K562 (cell line): ENCODE measurements around the gene WFDC1.

ENCODE experiments used
- ARID4B ChIP-seq: sonication (generic); formaldehyde crosslinking; IDR thresholded peaks from 2 replicates; pipeline ENCODE4 v1.8.0; 2022; ENCODE audit warnings: mild to moderate bottlenecking, missing genetic modification reagents
- ATF7 ChIP-seq: fragments of 450-650 bp; IDR thresholded peaks from 2 replicates; pipeline ENCODE4 v1.7.1; 2014; ENCODE audit warnings: mild to moderate bottlenecking, moderate library complexity
- CTCF ChIP-seq, 3 experiments: IDR thresholded peaks in 2 of 3; conservative IDR thresholded peaks in 1 of 3; 2 replicates each; pipeline ENCODE4 v1.5.1; 2011 to 2012; ENCODE audit warnings: low read length in 3 of 3, mild to moderate bottlenecking in 3 of 3, control low read depth in 2 of 3, improper control_type of control experiment in 1 of 3, inconsistent platforms in 1 of 3, low read depth in 1 of 3, mixed read lengths in 1 of 3, moderate library complexity in 1 of 3; ENCODE audit not compliant: insufficient read depth in 2 of 3
- E2F4 ChIP-seq: sonication (generic); formaldehyde crosslinking; IDR thresholded peaks from 2 replicates; pipeline ENCODE4 v1.8.0; 2022; ENCODE audit warnings: mild to moderate bottlenecking, low read depth, missing genetic modification reagents
- EZH2 ChIP-seq: IDR thresholded peaks from 2 replicates; pipeline ENCODE4 v1.6.1; 2012; ENCODE audit warnings: low read depth, mild to moderate bottlenecking, inconsistent platforms, low read length, borderline replicate concordance
- FOSL1 ChIP-seq: fragments of 200-800 bp; sonication (Bioruptor generic); conservative IDR thresholded peaks from 2 replicates; pipeline ENCODE4 v1.6.1; 2016; ENCODE audit warnings: missing genetic modification characterization, missing compliant biosample characterization
- HMGXB4 ChIP-seq: sonication (generic); formaldehyde crosslinking; IDR thresholded peaks from 2 replicates; pipeline ENCODE4 v1.8.1; 2023; ENCODE audit warnings: mild to moderate bottlenecking, missing genetic modification reagents
- KLF16 ChIP-seq: IDR thresholded peaks from 2 replicates; pipeline ENCODE4 v1.6.1; 2016; ENCODE audit warnings: antibody characterized with exemption
- MNT ChIP-seq, 2 experiments: fragments of 450-650 bp; conservative IDR thresholded peaks; 2 replicates each; pipeline ENCODE4 v1.6.1; 2017; ENCODE audit warnings: mild to moderate bottlenecking in 2 of 2, moderate library complexity in 2 of 2
- NFYB ChIP-seq: IDR thresholded peaks from 2 replicates; pipeline ENCODE4 v1.6.1; 2011; ENCODE audit warnings: mild to moderate bottlenecking, moderate library complexity; ENCODE audit not compliant: insufficient read length; ENCODE audit errors: extremely low read depth
- TAF1 ChIP-seq: IDR thresholded peaks from 2 replicates; pipeline ENCODE4 v1.6.1; 2011; ENCODE audit warnings: mild to moderate bottlenecking, low read length, moderate library complexity; ENCODE audit not compliant: insufficient read depth, control insufficient read depth, severe bottlenecking; ENCODE audit errors: extremely low read depth
- TFAP4 ChIP-seq: sonication (generic); formaldehyde crosslinking; IDR thresholded peaks from 2 replicates; pipeline ENCODE4 v1.8.0; 2022; ENCODE audit warnings: missing genetic modification reagents, mild to moderate bottlenecking, moderate library complexity, borderline replicate concordance

GRCh38 chr16:84288902-84289301 is 5.8 kb upstream of the WFDC1 start:
- TF ChIP-seq TAF1: no peak
- no peak for TF ChIP-seq CTCF (IDR thresholded peaks at IDR 0.05 in 2 of 3, conservative IDR thresholded peaks at IDR 0.05 in 1 of 3; ENCODE audit: insufficient read depth in 2 of 3, low read depth in 1 of 3, low read length in 3 of 3)
- TF ChIP-seq FOSL1: no peak
- TF ChIP-seq KLF16: no peak
- TF ChIP-seq ARID4B: no peak
- no peak for TF ChIP-seq NFYB
- no peak for TF ChIP-seq E2F4 (CRISPR knock-in tag)
- TF ChIP-seq HMGXB4 (CRISPR knock-in tag): no peak
- TF ChIP-seq MNT (conservative IDR thresholded peaks at IDR 0.05): no peak
- no peak for TF ChIP-seq TFAP4 (CRISPR knock-in tag)
- no peak for TF ChIP-seq ATF7
- no peak for TF ChIP-seq EZH2
